CD4-positive, alpha-beta T cell treated with Interleukin-4 for 1 hour (primary cell): ENCODE data around the gene P2RX7.
A peak's percentile ranks its signal among the peaks of the same experiment; 100 is the strongest.
"Not testable (repeated sequence)": the region's sequence is repeated elsewhere in the genome, so short reads cannot be mapped to it uniquely, and the experiment has no call there.

Source experiments
- DNase-seq, 2 donors: peaks; one replicate each; pipeline ENCODE4 v3.0.0-alpha.2; 2020 to 2022

Gene P2RX7

GRCh38 chr12:121139286-121139685 lies 6.6 kb downstream of the P2RX7 start:
- DNase-seq: no peak

- DNase-seq: no peak
These were observed 9.7 kb downstream of the P2RX7 start for GRCh38 chr12:121142171-121142950.

GRCh38 chr12:121144416-121144914 lies 11.8 kb downstream of the P2RX7 start:
- DNase-seq: peak; percentile 11 to 54

GRCh38 chr12:121145221-121145620 lies 12.5 kb downstream of the P2RX7 start:
- peak; percentile 6 to 29 for DNase-seq

GRCh38 chr12:121149289-121149688 lies 16.6 kb downstream of the P2RX7 start:
- not testable (repeated sequence) for DNase-seq

GRCh38 chr12:121154793-121155375 lies 22.2 kb downstream of the P2RX7 start:
- DNase-seq: no peak

GRCh38 chr12:121156365-121156764 lies 23.7 kb downstream of the P2RX7 start:
- no peak for DNase-seq

GRCh38 chr12:121158085-121158484 lies 25.4 kb downstream of the P2RX7 start:
- no peak for DNase-seq

- DNase-seq: not testable (repeated sequence)
These were observed 26.2 kb downstream of the P2RX7 start for GRCh38 chr12:121158728-121159351.

- DNase-seq: no peak
These were observed 27.0 kb downstream of the P2RX7 start for GRCh38 chr12:121159467-121160307.

GRCh38 chr12:121162384-121162783 lies 29.7 kb downstream of the P2RX7 start:
- DNase-seq: no peak

- DNase-seq: no peak
These were observed 30.3 kb downstream of the P2RX7 start for GRCh38 chr12:121162985-121163384.

- DNase-seq: not testable (repeated sequence)
These were observed 32.2 kb downstream of the P2RX7 start for GRCh38 chr12:121164839-121165238.

GRCh38 chr12:121165316-121165715 lies 32.6 kb downstream of the P2RX7 start:
- DNase-seq: no peak

- no peak for DNase-seq
These were observed 33.7 kb downstream of the P2RX7 start for GRCh38 chr12:121166356-121166755.

- DNase-seq: no peak
These were observed 34.6 kb downstream of the P2RX7 start for GRCh38 chr12:121167232-121167820.

GRCh38 chr12:121167951-121168350 lies 35.3 kb downstream of the P2RX7 start:
- no peak for DNase-seq

- no peak for DNase-seq
These were observed 37.5 kb downstream of the P2RX7 start for GRCh38 chr12:121170151-121170550.

GRCh38 chr12:121170611-121171260 lies 38.1 kb downstream of the P2RX7 start:
- DNase-seq: no peak

GRCh38 chr12:121172145-121172544 lies 39.5 kb downstream of the P2RX7 start:
- no peak for DNase-seq

- peak in 1 of 2 donors; percentile 47 for DNase-seq
These were observed 42.9 kb downstream of the P2RX7 start for GRCh38 chr12:121175383-121176119.
